ENCODE results near the gene PNPLA2.

The PNPLA2 gene

DNA sequence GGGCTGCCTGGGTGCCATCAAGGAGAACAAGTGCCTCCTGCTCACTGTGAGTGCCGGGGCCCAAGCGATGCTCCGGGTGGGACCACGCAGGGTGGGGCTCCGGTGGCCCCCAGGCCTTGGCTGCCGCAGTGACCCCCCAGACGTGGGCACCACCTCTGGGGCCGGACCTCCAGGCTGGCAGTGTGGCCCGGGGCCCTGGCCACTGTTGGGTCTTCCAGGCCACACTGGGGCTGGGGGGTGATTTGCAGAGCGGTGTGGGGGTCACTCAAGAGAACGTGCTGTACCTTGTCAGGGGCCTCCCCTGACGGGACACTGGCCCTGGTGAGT is 43.9 kb downstream of the PNPLA2 start:
- no peak for DNase-seq

DNA sequence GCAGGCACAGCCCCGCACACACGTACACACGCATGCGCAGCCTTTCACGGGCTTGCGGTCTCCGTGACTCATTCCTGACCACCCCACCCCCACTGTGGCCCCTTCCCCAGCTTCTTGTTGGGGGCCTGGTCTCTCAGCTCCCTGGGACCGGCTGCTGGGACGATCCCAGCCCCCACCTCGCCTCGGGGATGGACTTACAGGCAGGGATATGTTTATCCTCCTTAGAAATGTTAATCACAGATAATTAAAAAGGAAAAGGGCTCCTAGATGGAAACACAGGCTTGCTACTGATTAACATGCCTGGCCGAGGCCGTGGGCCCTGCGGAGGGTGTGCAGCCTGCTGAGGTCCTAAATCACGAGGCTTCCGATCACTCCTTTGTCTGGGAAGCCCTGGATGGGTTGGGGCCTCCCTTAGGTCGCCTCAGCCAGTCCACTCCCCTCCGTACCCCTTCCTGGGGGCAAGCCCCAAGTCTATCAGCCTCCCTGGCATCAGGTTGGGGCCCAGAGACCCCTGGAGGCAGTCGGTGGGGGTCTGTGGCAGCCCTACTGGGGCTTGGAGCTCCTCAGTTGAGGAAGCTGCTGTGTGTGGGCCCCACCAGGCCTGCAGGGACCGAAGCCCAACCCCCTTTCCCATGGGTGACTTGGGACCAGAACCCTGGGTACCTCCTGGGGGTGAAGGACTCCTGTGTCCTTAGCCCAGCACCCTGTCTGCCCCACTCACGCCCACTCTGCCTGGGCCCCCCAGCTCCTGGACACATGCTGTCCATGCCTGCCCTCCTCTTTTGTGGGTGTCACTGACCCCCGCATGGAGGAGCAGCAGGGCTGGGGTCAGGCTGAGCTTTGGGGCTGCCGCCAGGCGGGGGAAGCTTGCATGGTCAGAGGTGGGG is 44.6 kb downstream of the PNPLA2 start:
- DNase-seq, result no peak

DNA sequence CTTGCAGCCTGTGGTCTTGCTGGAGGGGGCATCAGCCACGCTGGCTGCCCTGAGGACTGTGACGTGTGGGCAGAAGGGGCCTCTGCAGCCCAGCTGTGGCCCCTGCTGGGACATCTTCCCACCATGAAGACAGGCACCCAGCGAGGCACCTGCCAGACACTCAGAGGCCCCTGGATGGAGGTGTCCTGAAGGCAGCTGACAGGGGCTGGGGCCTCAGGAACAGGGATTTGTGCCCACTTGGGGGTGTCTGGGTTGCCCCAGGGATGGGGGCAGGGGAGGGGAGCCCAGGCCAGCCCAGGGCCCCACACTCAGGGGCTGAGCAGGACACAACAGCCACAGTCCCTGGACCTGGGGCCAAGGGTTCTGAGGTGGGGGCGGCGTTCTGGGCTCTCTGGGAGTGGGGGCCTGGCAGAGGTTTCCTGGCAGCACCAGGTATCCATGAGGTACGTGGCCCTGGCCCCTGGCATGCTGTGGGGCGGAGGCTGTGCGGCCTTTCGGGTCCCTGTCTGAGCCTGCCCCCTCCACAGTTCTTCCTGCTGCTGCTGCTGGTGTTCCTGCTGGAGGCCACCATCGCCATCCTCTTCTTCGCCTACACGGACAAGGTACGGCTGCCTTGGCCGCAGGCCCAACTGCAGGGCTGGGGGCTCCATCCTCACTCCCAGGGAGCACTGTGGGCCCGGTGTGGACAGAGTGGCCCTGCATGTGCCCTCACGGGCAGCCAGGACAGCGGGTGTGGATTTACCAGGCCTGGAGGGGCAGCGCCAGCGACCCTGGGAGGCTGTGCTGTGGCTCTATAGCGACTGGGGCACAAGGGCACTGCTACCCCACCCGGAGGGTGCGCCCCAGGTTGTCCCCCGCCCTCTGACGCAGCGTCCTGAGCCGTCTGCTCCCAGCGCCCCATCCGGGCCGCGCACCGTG is 45.5 kb downstream of the PNPLA2 start:
- no peak for DNase-seq

DNA sequence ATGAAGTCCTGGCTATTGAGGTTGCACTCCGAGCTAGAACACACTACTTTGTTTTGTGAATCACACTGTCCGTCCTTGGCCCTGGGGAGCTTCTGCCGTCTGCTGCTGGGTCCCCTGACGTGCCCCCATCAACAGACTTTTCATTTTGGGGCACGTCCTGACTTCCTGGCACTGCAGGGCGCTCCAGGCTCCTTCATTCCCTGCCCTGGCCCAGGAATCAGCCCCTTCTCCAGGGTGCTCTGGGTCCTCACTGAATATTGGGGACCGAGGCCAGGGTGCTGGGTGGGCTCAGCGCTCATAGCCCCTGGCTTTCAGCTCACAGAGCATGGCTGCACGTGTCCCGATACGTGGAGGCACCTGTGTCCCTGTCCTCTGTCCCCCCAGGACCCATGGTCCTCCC is 46.2 kb downstream of the PNPLA2 start:
- no peak for DNase-seq

DNA sequence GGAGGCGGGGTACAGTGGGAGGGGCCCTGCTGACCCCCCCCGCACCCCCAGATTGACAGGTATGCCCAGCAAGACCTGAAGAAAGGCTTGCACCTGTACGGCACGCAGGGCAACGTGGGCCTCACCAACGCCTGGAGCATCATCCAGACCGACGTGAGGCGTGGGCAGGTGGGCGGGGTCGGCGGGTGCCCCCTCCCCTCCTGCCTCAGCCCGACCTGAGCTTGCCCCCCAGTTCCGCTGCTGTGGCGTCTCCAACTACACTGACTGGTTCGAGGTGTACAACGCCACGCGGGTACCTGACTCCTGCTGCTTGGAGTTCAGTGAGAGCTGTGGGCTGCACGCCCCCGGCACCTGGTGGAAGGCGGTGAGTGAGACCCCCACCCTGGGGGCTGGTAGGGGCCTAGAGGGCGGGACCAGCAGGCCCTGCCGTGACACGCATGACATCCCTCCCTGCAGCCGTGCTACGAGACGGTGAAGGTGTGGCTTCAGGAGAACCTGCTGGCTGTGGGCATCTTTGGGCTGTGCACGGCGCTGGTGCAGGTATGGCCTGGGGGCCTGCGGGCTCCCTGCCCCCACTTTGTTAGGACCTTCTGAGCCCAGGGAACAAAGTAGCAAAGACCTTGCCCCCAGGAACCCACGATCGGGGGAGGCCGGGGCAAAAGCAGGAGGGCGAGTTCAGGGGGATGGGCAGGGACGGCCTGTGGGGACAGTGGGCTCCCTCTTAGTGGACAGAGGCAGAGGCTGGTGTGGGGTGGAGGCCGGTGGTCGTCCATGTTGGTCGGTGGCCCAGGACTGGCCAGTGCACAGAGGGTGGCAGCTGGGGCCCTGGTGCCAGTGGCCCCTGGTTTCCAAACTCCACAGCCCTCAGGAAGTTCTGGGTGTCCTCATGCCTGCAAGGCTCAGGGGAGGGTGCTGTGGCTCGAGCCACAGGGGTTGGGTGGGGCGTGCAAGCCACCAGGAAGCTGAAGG is 47.0 kb downstream of the PNPLA2 start:
- DNase-seq, result no peak

DNA sequence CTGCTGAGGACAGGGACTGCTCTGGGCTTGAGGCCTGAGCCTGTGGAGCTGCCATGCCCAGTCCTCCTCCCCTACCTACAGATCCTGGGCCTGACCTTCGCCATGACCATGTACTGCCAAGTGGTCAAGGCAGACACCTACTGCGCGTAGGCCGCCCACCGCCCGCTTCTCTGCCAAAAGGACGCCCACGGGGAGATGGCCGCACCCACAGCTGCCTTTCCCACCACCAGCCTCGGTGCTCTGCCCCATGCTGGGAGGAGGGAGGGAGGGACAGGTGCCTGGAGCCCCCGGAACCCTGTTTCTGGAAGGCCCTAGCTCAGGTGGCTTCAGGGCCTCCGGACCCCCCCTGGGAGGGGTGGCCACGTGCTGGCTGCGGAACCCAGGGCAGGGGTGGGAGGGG is 47.8 kb downstream of the PNPLA2 start:
- DNase-seq, result no peak

DNA sequence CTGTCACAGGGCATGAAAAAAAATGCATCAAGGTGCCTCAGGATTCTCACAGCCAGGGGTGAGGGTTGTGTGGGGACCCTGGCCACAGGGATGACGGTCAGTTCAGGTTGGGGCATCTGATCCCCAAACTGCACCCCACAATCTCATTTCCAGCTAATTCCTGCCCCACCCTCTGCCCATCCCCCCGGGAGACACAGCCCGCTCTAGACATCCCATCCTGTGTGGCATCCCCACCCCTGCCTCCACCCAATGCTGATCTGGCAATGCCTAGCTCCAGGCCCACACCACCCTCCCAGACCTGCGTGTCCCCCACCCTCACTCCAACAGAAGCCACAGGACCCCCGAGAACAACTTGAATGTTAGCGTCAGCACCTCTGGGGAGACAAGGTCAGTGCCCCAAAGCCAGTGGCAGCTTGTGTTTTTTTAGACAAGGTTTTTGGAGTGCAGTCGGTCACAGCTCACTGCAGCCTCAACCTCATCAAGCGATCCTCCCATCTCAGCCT is 49.2 kb downstream of the PNPLA2 start:
- DNase-seq, result no peak

DNA sequence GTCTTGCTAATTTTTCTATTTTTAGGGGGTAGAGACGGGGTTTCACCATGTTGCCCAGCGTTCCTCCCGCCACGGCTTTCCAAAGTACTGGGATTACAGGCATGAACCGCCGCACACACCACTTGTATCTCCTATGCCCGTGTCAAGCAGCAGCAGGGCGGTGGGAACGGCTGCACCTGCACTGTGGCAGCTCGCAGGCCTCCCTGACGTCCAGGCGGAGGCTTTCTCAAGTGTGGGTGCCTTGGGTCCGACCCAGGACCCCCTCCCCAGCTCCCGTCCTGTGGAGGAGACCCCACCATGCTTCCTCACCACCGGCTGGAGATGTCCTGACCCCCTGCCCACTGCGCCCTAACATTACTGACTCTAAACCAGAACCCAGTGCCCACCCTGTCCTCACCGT is 49.7 kb downstream of the PNPLA2 start:
- no peak for DNase-seq

DNA sequence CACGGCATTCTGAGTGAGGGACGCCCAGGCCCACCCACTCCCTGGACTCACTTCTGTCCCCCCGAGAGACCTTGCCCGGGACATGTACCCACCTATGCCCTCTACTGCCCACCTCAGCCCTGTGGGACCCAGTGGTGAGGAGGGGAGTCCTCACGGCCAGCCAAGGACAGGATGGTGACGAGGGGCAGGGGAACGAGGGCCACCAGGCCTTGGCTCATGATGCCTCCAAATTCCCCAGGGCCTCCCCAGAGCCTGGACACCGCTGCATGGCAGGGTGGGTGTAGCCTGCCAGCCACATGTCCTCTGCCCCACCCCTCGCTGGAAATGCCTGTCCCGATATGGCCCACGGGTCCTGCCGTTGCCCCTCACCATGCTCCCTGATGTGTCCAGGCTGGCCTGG is 50.1 kb downstream of the PNPLA2 start:
- no peak for DNase-seq

DNA sequence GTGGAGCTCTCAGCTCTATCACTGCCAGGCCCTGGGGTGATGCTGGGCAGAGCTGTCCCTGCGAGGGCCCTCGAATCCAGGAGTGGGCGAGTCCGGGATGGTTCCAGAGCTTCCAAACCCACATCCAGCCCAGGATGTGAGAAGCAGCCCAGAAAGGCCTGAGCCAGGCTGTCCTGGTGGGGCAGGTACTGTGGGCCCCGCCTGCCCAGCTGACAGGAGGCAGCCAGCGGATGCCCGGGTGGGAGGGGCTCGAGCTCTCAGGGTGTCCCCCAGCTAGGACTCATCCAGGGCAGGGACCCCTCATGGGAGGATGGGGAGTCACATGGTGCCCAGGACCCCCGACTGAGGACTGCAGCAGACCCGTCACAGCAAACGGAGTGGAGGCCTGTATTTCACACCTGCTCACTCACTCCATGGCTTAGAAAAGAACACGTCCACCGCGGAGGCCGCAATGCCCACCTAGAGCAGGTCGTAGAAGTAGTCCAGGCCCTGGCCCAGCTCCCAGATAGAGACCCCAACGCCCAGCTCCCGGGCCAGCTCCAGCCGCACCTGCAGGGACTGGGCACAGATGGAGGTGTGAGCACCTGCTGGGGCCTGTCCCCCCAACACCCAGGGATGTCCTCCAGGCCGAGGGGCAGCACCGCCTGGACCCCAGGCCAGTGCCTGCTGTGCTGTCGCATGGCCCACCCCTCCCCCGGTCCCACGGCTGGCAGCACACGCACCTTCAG is 50.8 kb downstream of the PNPLA2 start:
- no peak for DNase-seq

DNA sequence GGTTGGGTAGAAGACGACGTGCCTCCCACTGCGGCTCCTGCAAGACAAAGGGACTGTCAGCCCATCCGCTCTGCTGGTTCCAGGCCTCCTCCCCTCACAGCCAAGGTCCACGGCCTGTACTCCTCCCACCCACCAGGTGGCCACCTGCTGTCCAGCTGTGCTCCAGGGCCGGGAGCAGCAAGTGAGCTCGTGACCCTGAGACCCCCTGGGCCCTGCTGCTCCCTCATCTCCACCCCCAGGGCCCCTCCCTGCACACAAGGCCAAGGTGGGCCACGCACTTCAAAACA is 51.4 kb downstream of the PNPLA2 start:
- no peak for DNase-seq

DNA sequence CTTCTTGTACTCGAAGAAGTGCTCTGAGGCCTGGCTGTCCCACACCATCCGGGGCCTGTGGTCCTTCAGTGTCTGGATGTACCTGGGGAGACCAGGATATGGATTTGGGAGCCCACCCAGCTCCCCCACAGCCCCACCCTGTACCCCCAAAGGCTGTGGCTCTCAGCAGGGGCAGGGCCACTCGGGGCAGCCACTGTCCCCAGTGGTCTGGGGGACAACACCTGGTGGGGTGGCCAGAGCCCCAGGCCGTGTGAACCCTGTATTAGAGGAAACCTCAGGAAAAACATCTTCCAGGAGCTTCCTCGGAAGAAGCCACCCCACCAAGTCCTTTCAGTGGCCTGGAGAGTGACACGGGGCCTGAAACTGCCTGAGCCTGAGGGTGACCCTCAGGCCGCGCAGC is 51.7 kb downstream of the PNPLA2 start:
- no peak for DNase-seq

DNA sequence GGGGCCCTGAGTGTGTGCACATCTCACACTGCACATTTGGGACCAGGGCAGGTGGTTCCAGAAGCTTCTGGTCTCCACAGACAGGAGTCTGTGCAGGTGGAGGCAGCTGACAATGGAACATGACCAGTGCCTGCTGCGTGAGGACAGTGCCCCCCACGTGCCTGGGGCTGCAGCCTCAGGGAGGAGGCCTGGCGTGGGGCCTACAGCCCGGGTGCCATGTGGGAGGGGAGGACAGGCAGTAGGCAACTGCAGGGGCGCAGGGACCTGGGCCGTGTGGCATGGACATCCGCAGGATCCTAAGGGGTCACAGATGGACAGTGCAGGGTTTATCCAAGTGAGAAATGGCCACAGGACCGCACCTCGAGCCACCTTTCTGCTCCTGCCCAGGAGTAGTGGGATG is 52.8 kb downstream of the PNPLA2 start:
- DNase-seq, result no peak

DNA sequence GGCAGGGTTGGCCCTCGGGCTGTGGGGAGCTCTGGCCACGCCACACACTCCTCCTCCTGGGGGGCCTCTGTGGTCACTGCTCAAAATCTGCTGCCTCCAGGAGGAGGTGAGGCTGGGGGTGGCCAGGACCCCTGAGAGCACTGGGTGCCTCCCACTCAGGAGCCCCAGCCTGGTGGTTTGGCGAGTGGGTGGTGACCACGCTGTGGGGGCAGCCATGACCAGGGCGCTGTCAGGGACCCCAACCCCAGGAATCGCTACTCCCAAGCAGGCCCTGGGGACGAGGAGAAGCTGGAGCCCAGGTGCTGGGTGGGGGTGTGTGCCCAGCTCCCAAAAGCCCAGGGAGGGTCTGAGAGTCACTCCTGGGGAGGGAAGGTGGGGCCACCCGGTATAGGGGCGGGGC is 54.1 kb downstream of the PNPLA2 start:
- DNase-seq, result no peak

DNA sequence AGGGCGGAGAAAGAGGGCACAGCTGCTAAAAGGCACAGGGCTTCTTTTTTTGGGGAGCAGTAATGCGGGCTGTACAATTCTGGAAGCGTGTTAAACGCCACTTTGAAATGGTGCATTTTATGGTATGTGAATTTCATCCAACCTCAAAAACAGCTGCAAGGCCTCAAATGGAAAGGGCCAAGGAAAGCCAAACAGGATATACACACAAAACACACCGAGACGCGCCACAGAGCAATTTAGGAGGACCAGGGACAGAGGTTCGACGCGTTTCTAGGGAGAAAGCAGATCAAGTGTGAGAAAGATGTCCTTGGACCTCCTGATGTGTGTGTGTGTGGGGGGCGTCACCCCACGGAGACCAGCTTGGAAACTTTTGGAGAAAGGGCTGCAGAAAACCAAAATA is 55.0 kb downstream of the PNPLA2 start:
- no peak for DNase-seq
